Endothelial cell of umbilical vein (primary cell): ENCODE data around the gene MYF6. TPM values are rescaled to one million over a fixed set of nuclear protein-coding genes. Genes with fewer than 3 reads are reported as not detected.

Experiments
- BruUV-seq: library from RNA; stranded (reverse); fragments of 400-500 nt; replicated peaks from 2 replicates; lab custom pipeline; 2021; lab: Mats Ljungman, UMichigan
- CTCF ChIA-PET: fragments of 300-600, 350-600 bp; sonication (Branson Sonifier 250); formaldehyde crosslinking; loops from one replicate; lab custom pipeline; 2021; ENCODE audit warnings: antibody characterized with exemption, inconsistent platforms; lab: Charles Lee
- POLR2A ChIA-PET: fragments of 300-600, 350-600 bp; sonication (Branson Sonifier 250); formaldehyde crosslinking; loops from one replicate; lab custom pipeline; 2021; ENCODE audit warnings: antibody characterized with exemption, inconsistent platforms; lab: Charles Lee
- DNase-seq: peaks from one replicate; pipeline ENCODE4 v3.0.0-alpha.2; 2011; ENCODE audit warnings: low read depth, low spot score
- FAIRE-seq: peaks from 2 replicates; lab custom pipeline; 2011; peaks lifted over from hg19 to GRCh38; lab: Jason Lieb, UNC
- H2AFZ ChIP-seq: 2 replicates; pipeline ENCODE4 v1.6.0; 2012; ENCODE audit warnings: low read depth, low read length, control low read depth, inconsistent platforms
- H3K27ac ChIP-seq: 2 replicates; pipeline ENCODE4 v1.5.1; 2011; ENCODE audit warnings: low read depth, mild to moderate bottlenecking, control low read depth, low read length, moderate library complexity; ENCODE audit not compliant: insufficient read depth
- H3K27me3 ChIP-seq, 2 experiments: 2 replicates each; pipeline versions ENCODE4 v1.6.0 to v1.6.1; 2011; ENCODE audit warnings: low read length in 2 of 2, mixed read lengths in 1 of 2; ENCODE audit not compliant: control insufficient read depth in 2 of 2, insufficient read depth in 2 of 2
- H3K36me3 ChIP-seq, 2 experiments: 2 replicates in 1 of 2; 3 replicates in 1 of 2; pipeline ENCODE4 v1.5.1; 2011; ENCODE audit warnings: low read length in 2 of 2, mild to moderate bottlenecking in 1 of 2, moderate library complexity in 1 of 2; ENCODE audit not compliant: control insufficient read depth in 2 of 2, insufficient read depth in 2 of 2; ENCODE audit errors: extremely low read depth in 1 of 2
- H3K4me1 ChIP-seq: 3 replicates; pipeline ENCODE4 v1.5.1; 2011; ENCODE audit warnings: mild to moderate bottlenecking, low read length; ENCODE audit not compliant: control insufficient read depth, insufficient read depth; ENCODE audit errors: extremely low read depth
- H3K4me2 ChIP-seq: 2 replicates; pipeline ENCODE4 v1.6.1; 2011; ENCODE audit warnings: low read length, control low read depth, mixed read lengths; ENCODE audit not compliant: insufficient read depth
- H3K4me3 ChIP-seq, 3 experiments: fragments of 200-600 bp in 1 of 3; sonication (generic), shearing (Covaris generic) in 1 of 3; replicated peaks in 1 of 3; 2 replicates each; pipeline ENCODE4 v1.5.1; 2011 to 2016; ENCODE audit warnings: control low read depth in 3 of 3, low read length in 3 of 3, mild to moderate bottlenecking in 2 of 3, inconsistent platforms in 1 of 3, low read depth in 1 of 3, moderate library complexity in 1 of 3; ENCODE audit not compliant: insufficient read depth in 1 of 3
- H3K79me2 ChIP-seq: 2 replicates; pipeline ENCODE4 v1.6.0; 2012; ENCODE audit warnings: low read length, inconsistent platforms; ENCODE audit not compliant: control insufficient read depth, insufficient read depth
- H3K9ac ChIP-seq: replicated peaks from 2 replicates; pipeline ENCODE3; 2011; ENCODE audit warnings: low read length, control low read depth; ENCODE audit not compliant: insufficient read depth; ENCODE audit errors: extremely low read depth
- H3K9me1 ChIP-seq: replicated peaks from 3 replicates; pipeline ENCODE4 v1.6.0; 2011; ENCODE audit warnings: mild to moderate bottlenecking, low read length; ENCODE audit not compliant: control insufficient read depth, insufficient read depth; ENCODE audit errors: extremely low read depth
- H3K9me3 ChIP-seq: replicated peaks from 2 replicates; pipeline ENCODE4 v1.5.1; 2012; ENCODE audit warnings: low read length, inconsistent platforms; ENCODE audit not compliant: control insufficient read depth, insufficient read depth
- H4K20me1 ChIP-seq: replicated peaks from 2 replicates; pipeline ENCODE3; 2011; ENCODE audit warnings: mild to moderate bottlenecking, low read length; ENCODE audit not compliant: control insufficient read depth, insufficient read depth; ENCODE audit errors: extremely low read depth
- CTCF ChIP-seq, 2 donors: IDR thresholded peaks; 1 replicate in 1 of 2; 2 replicates in 1 of 2; pipeline ENCODE4 v1.5.1; 2011; ENCODE audit warnings: low read length in 2 of 2, mild to moderate bottlenecking in 2 of 2, moderate library complexity in 2 of 2, control low read depth in 1 of 2, inconsistent platforms in 1 of 2, low read depth in 1 of 2; ENCODE audit not compliant: insufficient read depth in 1 of 2; ENCODE audit errors: extremely low read depth in 1 of 2
- EZH2 ChIP-seq: IDR thresholded peaks from 2 replicates; pipeline ENCODE4 v1.6.1; 2012; ENCODE audit warnings: borderline replicate concordance, low read depth, mild to moderate bottlenecking, moderate library complexity, low read length, inconsistent platforms; ENCODE audit not compliant: severe bottlenecking
- FOS ChIP-seq: IDR thresholded peaks from 2 replicates; pipeline ENCODE4 v1.6.1; 2011; ENCODE audit warnings: mild to moderate bottlenecking, low read length, moderate library complexity, borderline replicate concordance; ENCODE audit not compliant: insufficient read depth
- GATA2 ChIP-seq: IDR thresholded peaks from 2 replicates; pipeline ENCODE4 v1.7.0; 2011; ENCODE audit warnings: low read depth, mild to moderate bottlenecking, moderate library complexity, mixed read lengths, low read length; ENCODE audit not compliant: insufficient read length, insufficient read depth
- MAX ChIP-seq: IDR thresholded peaks from 2 replicates; pipeline ENCODE4 v1.6.1; 2011; ENCODE audit not compliant: insufficient read depth, insufficient read length
- POLR2AphosphoS5 ChIP-seq: IDR thresholded peaks from 2 replicates; pipeline ENCODE4 v1.6.1; 2012; ENCODE audit warnings: low read depth, mild to moderate bottlenecking, control low read depth, low read length, moderate library complexity; ENCODE audit not compliant: insufficient read depth
- dilution Hi-C: fragments of 300-500 bp; cut with MboI; formaldehyde crosslinking; loops from one replicate; pipeline ENCODE4 v1.15.0; 2019; ENCODE audit warnings: low sequenced_read_pairs; ENCODE audit not compliant: extremely low pct_ligation_motif_present
- intact Hi-C: fragments of 100-400 bp; cut with micrococcal nuclease; formaldehyde crosslinking; loops from one replicate; pipeline ENCODE4 v1.10.0; 2022
- polyA plus RNA-seq, 4 experiments: library from polyadenylated mRNA; depleted of rRNA in 3 of 4; stranded (reverse) in 3 of 4; unstranded in 1 of 4; fragments of >200 nt; gene quantifications; 2 replicates each; pipeline versions ENCODE4 v1.2.1 to v1.2.3, GENCODE V29; 2011 to 2012; ENCODE audit warnings: missing spikeins in 1 of 4
- total RNA-seq: library from RNA; stranded (reverse); gene quantifications from 2 replicates; pipeline ENCODE4 v1.2.3, GENCODE V29; 2021

The MYF6 gene
- total and polyA plus RNA-seq, 2 donors (not counting 3 experiments of a cell fraction or from before 2014, with no cell fraction given), result not detected

- H3K79me2 ChIP-seq, result no peaks in the 10 kb centered on the region
- H3K36me3 ChIP-seq, result no peaks in the 10 kb centered on the region
- no peaks in the 10 kb centered on the region for H3K9me1 ChIP-seq
- CTCF ChIA-PET, result no interaction called here
- dilution Hi-C loops, result no loop called here
- no peak for DNase-seq
- H3K4me1 ChIP-seq, result no peaks in the 10 kb centered on the region
- H3K27me3 ChIP-seq, result no peaks in the 10 kb centered on the region
- no peak within 1 kb of the TSS for H3K4me2 ChIP-seq
- intact Hi-C loops, result no loop called here
- no peak within 1 kb of the TSS for H3K9ac ChIP-seq
- FAIRE-seq, result no peak
- TF ChIP-seq FOS (no peak), GATA2 (no peak), MAX (no peak)
- no peaks in the 10 kb centered on the region for H3K9me3 ChIP-seq
- no peaks in the 10 kb centered on the region for H4K20me1 ChIP-seq
- no TSS peak for BruUV-seq
- POLR2A ChIA-PET, result interaction anchor here (0.6 kb wide), 1 partner anchor 10 kb away, joined by 5 read pairs; no protein-coding TSS in a partner anchor
- H2AFZ ChIP-seq, result no peak within 1 kb of the TSS
- no peak within 1 kb of the TSS for H3K27ac ChIP-seq
- no peak within 1 kb of the TSS for H3K4me3 ChIP-seq
Observed at GRCh38 chr12:80716696-80717469, 9.4 kb downstream of the MYF6 start, which contains the start of gene MYF5. MYF5 (plus strand) TSS chr12:80716912; CDS start chr12:80717064, 152 bp downstream.

- Histone ChIP-seq H3K27me3 (no peaks in the 10 kb centered on the region), H3K36me3 (no peaks in the 10 kb centered on the region), H3K9me3 (no peaks in the 10 kb centered on the region), H3K4me1 (no peaks in the 10 kb centered on the region), H3K4me3 (no peak overlapping the region), H3K9ac (no peak overlapping the region), H2AFZ (no peak overlapping the region), H4K20me1 (no peaks in the 10 kb centered on the region), H3K79me2 (no peaks in the 10 kb centered on the region), H3K9me1 (no peaks in the 10 kb centered on the region), H3K4me2 (no peak overlapping the region), H3K27ac (no peak overlapping the region)
- FAIRE-seq (no peak), DNase-seq (no peak)
- ChIA-PET POLR2A (no interaction called here), CTCF (no interaction called here)
- dilution Hi-C loops (no loop called here), intact Hi-C loops (no loop called here)
- TF ChIP-seq EZH2 (no peak), MAX (no peak), POLR2AphosphoS5 (no peak), GATA2 (no peak), CTCF (IDR thresholded peaks at IDR 0.05; ENCODE audit: extremely low read depth in 1 of 2, insufficient read depth in 1 of 2, low read depth in 1 of 2, low read length in 2 of 2) (no peak)
- no TSS peak for BruUV-seq
Observed at GRCh38 chr12:80717856-80718255, 10.4 kb downstream of the MYF6 start.
